WERI-Rb-1 (cell line): ENCODE data around the gene SLC9A6.
"Not testable (repeated sequence)": the region's sequence is repeated elsewhere in the genome, so short reads cannot be mapped to it uniquely, and the experiment has no call there.

Experiments used
- DNase-seq: peaks from one replicate; pipeline ENCODE4 v3.0.0-alpha.2; 2020
- H3K27ac ChIP-seq: fragments of 250-450 bp; sonication (Bioruptor Pico); 2 replicates; pipeline ENCODE4 v1.5.1; 2020; ENCODE audit warnings: mild to moderate bottlenecking, moderate library complexity
- H3K27me3 ChIP-seq: fragments of 250-450 bp; sonication (Bioruptor Pico); 2 replicates; pipeline ENCODE4 v1.5.1; 2021; ENCODE audit warnings: mild to moderate bottlenecking, low read depth, moderate library complexity; ENCODE audit not compliant: insufficient read depth, severe bottlenecking
- H3K36me3 ChIP-seq: fragments of 250-450 bp; sonication (Bioruptor Pico); 2 replicates; pipeline ENCODE4 v1.5.1; 2020; ENCODE audit warnings: mild to moderate bottlenecking, moderate library complexity
- H3K4me3 ChIP-seq: 2 replicates; pipeline ENCODE4 v1.5.1; 2011; ENCODE audit warnings: low read depth, mild to moderate bottlenecking, control low read depth, low read length
- H3K9me3 ChIP-seq: fragments of 250-450 bp; sonication (Bioruptor Pico); 2 replicates; pipeline ENCODE4 v1.5.1; 2021; ENCODE audit warnings: mild to moderate bottlenecking, moderate library complexity; ENCODE audit not compliant: severe bottlenecking
- CTCF ChIP-seq: IDR thresholded peaks from 2 replicates; pipeline ENCODE4 v1.5.1; 2011; ENCODE audit warnings: low read depth, mild to moderate bottlenecking, control low read depth, inconsistent platforms, low read length

SLC9A6 gene

GRCh38 chrX:136047969-136048368, 62.7 kb downstream of the SLC9A6 start:
- no peak for DNase-seq
- H3K9me3 ChIP-seq: no peaks in the 10 kb centered on the region
- H3K27me3 ChIP-seq: peaks cover 22% of the 10 kb centered on the region
- H3K27ac ChIP-seq: no peak overlapping the region
- no peak overlapping the region for H3K4me3 ChIP-seq
- no peaks in the 10 kb centered on the region for H3K36me3 ChIP-seq
- no peak for TF ChIP-seq CTCF

DNA sequence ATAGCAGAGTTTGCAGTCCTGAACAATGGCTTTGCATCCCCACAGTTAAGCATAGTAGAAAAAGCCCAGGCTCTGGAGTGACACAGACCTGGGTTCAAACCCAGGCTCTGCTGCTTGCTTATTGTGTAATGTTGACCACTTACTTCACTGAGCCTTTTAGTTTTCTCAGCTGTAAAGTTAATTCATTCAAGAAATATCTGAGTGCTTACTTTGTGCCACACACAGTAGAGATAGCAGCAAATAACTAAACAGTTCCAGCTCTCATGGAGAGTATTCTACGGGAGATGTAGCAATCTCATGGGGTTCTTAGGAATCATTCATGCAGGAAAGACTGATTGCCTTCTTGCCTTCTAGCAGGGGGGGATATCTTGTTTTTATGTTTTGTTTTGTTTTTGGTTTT, 63.2 kb downstream of the SLC9A6 start:
- no peak for TF ChIP-seq CTCF
- no peak overlapping the region for H3K27ac ChIP-seq
- DNase-seq: no peak

GRCh38 chrX:136049608-136050007, 64.4 kb downstream of the SLC9A6 start:
- no peak overlapping the region for H3K4me3 ChIP-seq
- no peaks in the 10 kb centered on the region for H3K9me3 ChIP-seq
- H3K36me3 ChIP-seq: no peaks in the 10 kb centered on the region
- peaks cover 25% of the 10 kb centered on the region for H3K27me3 ChIP-seq
- DNase-seq: no peak
- H3K27ac ChIP-seq: no peak overlapping the region
- TF ChIP-seq CTCF: no peak

More for the DNA sequence above, 63.2 kb downstream of the SLC9A6 start:
- no peak overlapping the region for H3K4me3 ChIP-seq
- H3K27me3 ChIP-seq: peaks cover 22% of the 10 kb centered on the region
- no peaks in the 10 kb centered on the region for H3K9me3 ChIP-seq
- H3K36me3 ChIP-seq: no peaks in the 10 kb centered on the region

- peaks cover 34% of the 10 kb centered on the region for H3K27me3 ChIP-seq
- not testable (repeated sequence) for H3K36me3 ChIP-seq
Measured at GRCh38 chrX:136050875-136051274, 65.6 kb downstream of the SLC9A6 start.

GRCh38 chrX:136051611-136052010, 66.4 kb downstream of the SLC9A6 start:
- H3K9me3 ChIP-seq: no peaks in the 10 kb centered on the region
- peaks cover 39% of the 10 kb centered on the region for H3K27me3 ChIP-seq
- TF ChIP-seq CTCF: no peak
- no peaks in the 10 kb centered on the region for H3K36me3 ChIP-seq
- no peak overlapping the region for H3K27ac ChIP-seq
- no peak overlapping the region for H3K4me3 ChIP-seq
- DNase-seq: no peak

More at GRCh38 chrX:136050875-136051274, 65.6 kb downstream of the SLC9A6 start:
- not testable (repeated sequence) for DNase-seq, H3K9me3 ChIP-seq, H3K4me3 ChIP-seq, H3K27ac ChIP-seq

DNA sequence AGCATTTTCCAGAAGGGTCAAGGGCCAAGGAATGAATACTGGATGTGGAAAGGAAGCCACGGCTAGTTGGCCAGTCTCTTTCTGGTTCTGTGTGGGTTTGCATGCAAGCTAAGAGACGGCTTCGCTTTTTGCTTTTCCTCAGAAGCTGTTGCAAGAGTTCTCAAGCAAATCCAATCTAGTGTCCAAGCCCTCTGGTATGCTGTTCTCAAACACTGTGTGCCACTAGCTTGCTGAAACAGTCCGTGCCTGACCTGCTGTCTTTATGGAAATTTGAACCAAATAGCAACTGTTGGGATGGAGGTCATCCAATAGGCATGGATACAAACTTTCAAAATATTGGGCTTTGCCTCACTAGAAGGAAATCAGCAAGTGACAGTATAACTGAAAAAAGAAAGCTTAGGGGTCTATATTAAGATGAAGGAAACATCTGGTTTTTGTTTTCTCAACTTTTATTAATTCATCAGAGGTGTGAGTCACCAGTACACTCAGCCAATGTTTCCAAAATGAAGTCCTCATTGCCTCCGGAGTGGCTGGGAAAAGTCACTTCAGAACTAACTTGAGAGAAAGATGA, 70.5 kb downstream of the SLC9A6 start:
- no peaks in the 10 kb centered on the region for H3K36me3 ChIP-seq
- no peak for TF ChIP-seq CTCF
- no peak for DNase-seq
- no peaks in the 10 kb centered on the region for H3K9me3 ChIP-seq
- no peak overlapping the region for H3K27ac ChIP-seq
- H3K27me3 ChIP-seq: peaks cover 51% of the 10 kb centered on the region
- H3K4me3 ChIP-seq: no peak overlapping the region
